Stimulated activated CD8-positive, alpha-beta memory T cell treated with anti-CD3 and anti-CD28 coated beads, Interleukin-15, amount 100 ng/mL, for 48 hours (primary cell): Measurements from ENCODE around the gene MCCC1.
A peak's percentile ranks its signal among the peaks of the same experiment; 100 is the strongest.

Experiments
- DNase-seq, 2 donors: peaks; one replicate each; pipeline ENCODE4 v3.0.0-alpha.2; 2020; ENCODE audit warnings: low read depth in 2 of 2

Gene MCCC1

GRCh38 chr3:182981038-182981380 is 118.3 kb downstream of the MCCC1 start:
- no peak for DNase-seq

DNA sequence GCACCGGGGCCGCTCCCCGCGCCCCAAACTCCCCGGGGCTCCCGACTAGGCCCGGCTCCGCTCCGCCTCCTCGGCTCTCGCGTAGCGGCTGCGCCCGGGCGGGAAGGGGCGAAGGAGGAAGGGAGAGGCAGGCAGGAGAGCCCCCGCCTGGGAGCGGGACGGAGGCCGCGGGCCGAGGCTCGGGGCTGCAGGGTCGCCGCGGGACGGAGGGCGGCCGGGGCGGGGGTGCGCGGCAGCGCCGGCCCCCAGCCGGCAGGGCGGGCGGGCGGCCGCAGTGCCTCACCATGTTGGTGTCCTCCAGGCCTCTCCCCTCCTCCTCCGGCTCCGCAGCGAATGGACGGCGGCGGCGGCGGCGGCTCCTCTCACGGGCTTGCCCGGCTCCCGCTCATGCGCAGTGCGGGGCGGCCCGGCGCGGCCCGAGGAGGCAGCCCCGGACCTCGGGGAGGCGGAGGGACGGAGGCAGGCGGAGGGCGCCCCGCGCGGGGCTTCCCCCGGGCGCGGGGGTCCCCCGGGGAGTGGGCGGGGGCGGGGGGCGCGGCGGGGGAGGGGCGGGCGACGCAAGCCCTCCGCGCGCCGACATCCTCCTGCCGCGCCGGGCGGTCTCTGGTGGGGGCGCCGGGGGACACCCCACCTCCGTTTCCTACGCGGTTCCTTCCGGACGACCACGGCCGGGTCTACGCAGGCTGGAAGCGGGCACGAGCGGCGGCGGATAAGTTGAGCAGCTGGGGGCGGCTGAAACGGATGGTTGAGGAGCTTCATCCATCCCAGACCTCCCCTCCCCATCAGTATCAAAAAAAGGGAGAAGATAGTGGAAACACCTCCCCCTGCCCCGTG is 118.9 kb downstream of the MCCC1 start, which contains the start of gene DCUN1D1:
DCUN1D1 (minus strand) TSS at position 335 of the 834 bp plus-strand sequence; CDS start at position 286, 49 bp downstream.
- peak; percentile 83 for DNase-seq

DNA sequence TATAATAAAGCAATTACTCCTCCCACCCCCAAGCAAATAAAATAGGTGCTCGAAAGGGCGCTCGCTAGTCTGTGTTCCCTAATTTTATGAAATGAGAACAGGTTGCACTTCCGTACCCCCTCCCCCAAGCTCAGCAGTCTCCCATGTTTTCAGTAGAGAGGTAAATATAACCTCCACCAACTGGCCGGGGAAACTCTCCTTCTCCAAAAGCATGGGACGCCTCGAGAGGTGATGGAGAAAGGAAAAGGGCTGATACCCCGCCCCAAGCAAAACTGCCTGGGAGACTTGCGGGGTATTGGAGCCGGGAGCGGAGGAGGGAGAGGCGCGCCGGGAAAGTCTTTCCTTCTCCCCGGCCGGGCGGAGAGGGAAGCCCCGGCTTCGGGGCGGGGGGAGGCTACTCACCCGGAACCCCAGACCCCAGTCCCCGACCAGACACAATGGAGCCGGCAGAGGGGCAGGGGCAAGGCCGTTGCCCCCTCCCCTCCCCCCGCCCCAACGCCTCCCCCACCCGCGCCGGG is 119.6 kb downstream of the MCCC1 start:
- no peak for DNase-seq

- no peak for DNase-seq
Observed at GRCh38 chr3:182979103-182979673, 120.1 kb downstream of the MCCC1 start.

GRCh38 chr3:182978387-182978786 is 120.9 kb downstream of the MCCC1 start:
- DNase-seq = no peak

DNA sequence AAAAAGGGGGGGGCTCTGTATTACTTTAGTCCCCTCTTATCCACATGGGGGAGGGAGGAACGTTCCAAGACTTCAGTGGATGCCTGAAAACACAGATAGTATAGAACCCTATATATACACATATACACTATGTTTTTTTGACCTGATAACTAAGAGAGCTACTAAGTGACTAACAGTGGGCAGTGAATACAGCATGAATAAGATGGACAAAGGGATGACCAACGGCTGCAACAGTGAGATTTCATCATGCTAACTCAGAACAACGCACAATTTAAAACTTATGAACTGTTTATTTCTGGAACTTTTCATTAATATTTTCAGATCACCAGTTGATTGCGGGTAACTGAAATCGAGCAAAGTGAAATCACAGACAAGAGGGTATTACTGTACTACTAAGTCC is 126.2 kb downstream of the MCCC1 start:
- no peak for DNase-seq

DNA sequence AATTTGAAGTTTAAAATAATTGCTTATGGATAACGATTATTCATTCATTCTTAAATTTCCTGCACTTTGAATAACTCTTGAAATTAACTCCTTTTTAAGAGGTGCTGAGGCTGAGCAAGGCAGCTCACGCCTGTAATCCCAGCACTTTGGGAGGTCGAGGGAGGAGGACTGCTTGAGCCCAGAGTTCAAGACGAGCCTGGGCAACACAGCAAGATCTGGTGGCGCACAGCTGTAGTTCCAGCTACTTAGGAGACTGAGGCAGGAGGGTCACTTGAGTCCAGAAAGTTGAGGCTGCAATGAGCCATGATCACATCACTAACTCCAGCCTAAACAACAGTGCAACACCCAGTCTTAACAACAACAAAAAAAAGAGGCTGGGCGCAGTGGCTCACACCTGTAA is 126.9 kb downstream of the MCCC1 start:
- no peak for DNase-seq

DNA sequence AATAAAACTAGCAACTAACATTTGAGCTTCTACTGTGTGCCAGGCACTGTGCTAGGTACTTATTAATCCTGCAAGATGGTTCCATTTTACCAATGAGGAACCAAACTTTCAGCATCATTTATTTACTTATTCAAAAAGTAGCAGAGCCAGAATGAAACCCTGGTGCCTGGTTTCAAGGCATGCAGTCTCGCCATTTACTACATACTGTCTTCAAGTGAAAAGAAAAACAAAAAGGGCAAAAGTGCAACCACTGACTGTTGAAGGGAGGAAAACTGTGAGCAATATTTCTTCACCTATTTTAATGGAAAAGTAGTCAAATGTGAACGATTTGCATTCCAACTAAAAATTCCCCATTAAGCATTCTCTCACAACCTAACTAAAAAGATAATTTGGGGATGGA is 127.7 kb downstream of the MCCC1 start:
- no peak for DNase-seq

DNA sequence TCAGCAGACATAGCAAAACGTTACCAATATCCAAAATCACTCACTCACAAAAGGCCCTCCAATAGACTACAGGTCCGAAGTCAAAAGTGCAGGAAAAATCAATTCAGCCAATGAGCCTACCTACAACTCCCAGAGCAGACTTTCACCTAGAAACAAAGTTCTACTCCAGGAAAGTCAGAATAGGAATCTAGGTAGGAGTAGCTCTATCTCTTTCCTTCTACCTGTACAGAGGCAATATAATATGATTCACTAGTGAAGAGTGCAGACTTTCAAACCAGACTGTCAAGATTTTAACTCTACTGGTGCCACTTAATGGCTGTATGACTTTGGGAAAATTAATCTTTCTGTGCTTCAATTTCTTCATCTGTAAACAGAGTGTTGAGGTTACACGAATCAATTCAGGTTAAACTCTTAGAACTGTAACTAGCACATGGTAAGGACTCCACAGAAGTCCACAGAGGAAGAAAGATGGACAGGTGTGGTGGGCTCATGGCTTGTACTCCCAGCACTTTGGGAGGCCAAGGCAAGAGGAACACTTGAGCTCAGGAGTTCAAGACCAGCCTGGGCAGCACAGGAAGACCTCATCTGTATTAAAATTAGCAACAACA is 128.4 kb downstream of the MCCC1 start:
- no peak for DNase-seq

DNA sequence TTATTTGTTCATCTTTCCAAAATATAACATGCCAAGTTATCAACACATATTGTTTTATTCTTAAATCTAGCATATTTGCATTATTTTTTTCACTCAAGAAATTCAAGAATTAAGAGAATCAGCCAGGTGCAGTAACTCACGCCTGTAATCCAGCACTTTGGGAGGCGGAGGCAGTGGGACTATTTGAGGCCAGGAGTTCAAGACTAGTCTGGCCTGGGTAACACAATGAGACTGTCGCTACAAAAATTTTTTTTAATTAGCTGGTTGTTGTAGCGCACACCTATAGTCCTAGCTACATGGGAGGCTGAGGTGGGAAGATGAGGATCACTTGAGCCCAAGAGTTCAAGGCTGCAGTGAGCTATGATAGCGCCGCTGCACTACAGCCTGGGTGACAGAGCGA is 129.4 kb downstream of the MCCC1 start:
- DNase-seq = no peak

- DNase-seq = no peak
Observed at GRCh38 chr3:182969277-182969676, 130.0 kb downstream of the MCCC1 start.

- no peak for DNase-seq
Observed at GRCh38 chr3:182967218-182968204, 131.8 kb downstream of the MCCC1 start.

- DNase-seq = no peak
Observed at GRCh38 chr3:182965861-182966366, 133.4 kb downstream of the MCCC1 start.
